Left ventricle myocardium inferior (tissue), 1 donor: ENCODE results near the gene RNF224. TPM values are rescaled to one million over a fixed set of nuclear protein-coding genes. Genes with fewer than 3 reads are reported as not detected.

Experiments used
- DNase-seq: peaks from one replicate; pipeline ENCODE4 v3.0.0-alpha.2; 2020
- H3K27ac ChIP-seq: fragments of 200-600 bp; replicated peaks from 2 replicates; pipeline ENCODE4 v1.8.0; 2021
- H3K27me3 ChIP-seq: fragments of 200-600 bp; 2 replicates; pipeline ENCODE4 v1.8.0; 2021; ENCODE audit warnings: low read depth
- H3K36me3 ChIP-seq: fragments of 200-600 bp; 2 replicates; pipeline ENCODE4 v1.8.0; 2021
- H3K4me1 ChIP-seq: fragments of 200-600 bp; 2 replicates; pipeline ENCODE4 v1.8.0; 2021
- H3K4me3 ChIP-seq: fragments of 200-600 bp; 2 replicates; pipeline ENCODE4 v1.8.0; 2021; ENCODE audit warnings: mild to moderate bottlenecking, moderate library complexity
- H3K9me3 ChIP-seq: fragments of 200-600 bp; replicated peaks from 2 replicates; pipeline ENCODE4 v1.8.0; 2021
- CTCF ChIP-seq: fragments of 200-600 bp; IDR thresholded peaks from 2 replicates; pipeline ENCODE4 v1.8.0; 2021; ENCODE audit warnings: antibody characterized with exemption, mild to moderate bottlenecking, borderline replicate concordance
- intact Hi-C: fragments of 100-400 bp; cut with micrococcal nuclease; formaldehyde crosslinking; loops from one replicate; pipeline ENCODE4 v1.11.0; 2022
- total RNA-seq: library from RNA; stranded (reverse); fragmentation: NEBNext Ultra II Directional; extraction: Animal tissue kit (Norgen Biotek cat#: 25700); gene quantifications from one replicate; pipeline ENCODE4 v1.2.1, GENCODE V29; 2021
- donor health status: DM: no; HTN: yes; CAD: no; lungs with severe emphysema.

Gene RNF224
- total RNA-seq, 1 donor from 2014 or later = not detected

- peaks cover 69% of the 10 kb centered on the region for H3K36me3 ChIP-seq
- H3K27me3 ChIP-seq = no peaks in the 10 kb centered on the region
- intact Hi-C loops = no loop called here
- peak overlapping the region; percentile 56 for H3K4me3 ChIP-seq
- no peak for DNase-seq
- peaks cover 69% of the 10 kb centered on the region for H3K4me1 ChIP-seq
- no peak for TF ChIP-seq CTCF
- peak overlapping the region; percentile 86 for H3K27ac ChIP-seq
- H3K9me3 ChIP-seq = no peaks in the 10 kb centered on the region
These were observed 41.4 kb downstream of the RNF224 start for GRCh38 chr9:137268538-137269201.

GRCh38 chr9:137269231-137269772 lies 42.0 kb downstream of the RNF224 start:
- Histone ChIP-seq H3K27me3 (no peaks in the 10 kb centered on the region), H3K9me3 (no peaks in the 10 kb centered on the region), H3K4me3 (peak overlapping the region; percentile 56), H3K4me1 (peaks cover 76% of the 10 kb centered on the region), H3K27ac (peak overlapping the region; percentile 86), H3K36me3 (peaks cover 62% of the 10 kb centered on the region)
- DNase-seq = no peak
- no peak for TF ChIP-seq CTCF
- intact Hi-C loops = no loop called here

- no peak for TF ChIP-seq CTCF
- Histone ChIP-seq H3K4me3 (no peak overlapping the region), H3K36me3 (peaks cover 47% of the 10 kb centered on the region), H3K27ac (peak overlapping the region; percentile 73), H3K27me3 (no peaks in the 10 kb centered on the region), H3K4me1 (peaks cover 89% of the 10 kb centered on the region), H3K9me3 (no peaks in the 10 kb centered on the region)
- DNase-seq = no peak
- intact Hi-C loops = no loop called here
These were observed 43.8 kb downstream of the RNF224 start for GRCh38 chr9:137270929-137271695.

GRCh38 chr9:137271696-137272076 lies 44.4 kb downstream of the RNF224 start:
- no peaks in the 10 kb centered on the region for H3K9me3 ChIP-seq
- DNase-seq = no peak
- H3K4me1 ChIP-seq = peaks cover 91% of the 10 kb centered on the region
- no peaks in the 10 kb centered on the region for H3K27me3 ChIP-seq
- no peak overlapping the region for H3K4me3 ChIP-seq
- TF ChIP-seq CTCF = no peak
- peak overlapping the region; percentile 73 for H3K27ac ChIP-seq
- peaks cover 42% of the 10 kb centered on the region for H3K36me3 ChIP-seq
- intact Hi-C loops = no loop called here

- DNase-seq = no peak
- intact Hi-C loops = no loop called here
- H3K27ac ChIP-seq = peak overlapping the region; percentile 73
- H3K9me3 ChIP-seq = no peaks in the 10 kb centered on the region
- H3K36me3 ChIP-seq = peaks cover 35% of the 10 kb centered on the region
- H3K4me1 ChIP-seq = peaks cover 96% of the 10 kb centered on the region
- no peak for TF ChIP-seq CTCF
- peaks cover 3% of the 10 kb centered on the region for H3K27me3 ChIP-seq
- H3K4me3 ChIP-seq = no peak overlapping the region
These were observed 45.2 kb downstream of the RNF224 start for GRCh38 chr9:137272241-137273094.
